Smooth muscle cell (in vitro differentiated cells): ENCODE results near the gene CORIN. TPM values are rescaled to one million over a fixed set of nuclear protein-coding genes. Genes with fewer than 3 reads are reported as not detected.
A peak's percentile ranks its signal among the peaks of the same experiment; 100 is the strongest.

Experiments
- DNase-seq: peaks from one replicate; lab custom pipeline; 2025; ENCODE audit not compliant: unreplicated experiment; lab: John Stamatoyannopoulos, UW
- H2AFZ ChIP-seq: fragments of 200-600 bp; sonication (generic); 2 replicates; pipeline ENCODE4 v1.6.0; 2016; ENCODE audit warnings: antibody characterized with exemption, low read depth, mild to moderate bottlenecking
- H3F3A ChIP-seq: fragments of 200-600 bp; sonication (generic); 2 replicates; pipeline ENCODE4 v1.6.0; 2017; ENCODE audit warnings: antibody characterized with exemption, low read depth
- H3K27ac ChIP-seq: fragments of 200-600 bp; sonication (generic); 2 replicates; pipeline ENCODE4 v1.5.1; 2016; ENCODE audit warnings: low read depth, mild to moderate bottlenecking
- H3K27me3 ChIP-seq: fragments of 200-600 bp; sonication (generic); 2 replicates; pipeline ENCODE4 v1.6.1; 2016; ENCODE audit warnings: low read depth, mild to moderate bottlenecking
- H3K36me3 ChIP-seq: fragments of 200-600 bp; sonication (generic); 2 replicates; pipeline ENCODE4 v1.5.1; 2016; ENCODE audit warnings: low read depth
- H3K4me1 ChIP-seq: fragments of 200-600 bp; sonication (generic); 2 replicates; pipeline ENCODE4 v1.5.1; 2016; ENCODE audit warnings: low read depth
- H3K4me2 ChIP-seq: fragments of 200-600 bp; sonication (generic); 2 replicates; pipeline ENCODE4 v1.6.0; 2016; ENCODE audit warnings: mild to moderate bottlenecking
- H3K4me3 ChIP-seq: fragments of 200-600 bp; sonication (generic); 2 replicates; pipeline ENCODE4 v1.5.1; 2016; ENCODE audit warnings: mild to moderate bottlenecking
- H3K79me2 ChIP-seq: fragments of 200-600 bp; sonication (generic); 2 replicates; pipeline ENCODE4 v1.6.0; 2016; ENCODE audit warnings: low read depth, mild to moderate bottlenecking
- H3K9ac ChIP-seq: fragments of 200-600 bp; sonication (generic); 2 replicates; pipeline ENCODE4 v1.6.0; 2016; ENCODE audit warnings: low read depth
- H3K9me3 ChIP-seq: fragments of 200-600 bp; sonication (generic); replicated peaks from 2 replicates; pipeline ENCODE4 v1.5.1; 2016; ENCODE audit warnings: low read depth
- H4K20me1 ChIP-seq: fragments of 200-600 bp; sonication (generic); 2 replicates; pipeline ENCODE4 v1.6.0; 2016; ENCODE audit warnings: low read depth
- WGBS: methylation state at CpG from one replicate; pipeline ENCODE4 v1.1.7; 2016; ENCODE audit warnings: low lambda C conversion rate; 5-methylcytosine and 5-hydroxymethylcytosine counted together
- polyA plus RNA-seq: library from polyadenylated mRNA; unstranded; fragments of >200 nt; fragmentation: Nextera tagmentation; extraction: Ambion mirVana; gene quantifications from 2 replicates; pipeline ENCODE4 v1.2.1, GENCODE V29; 2016
- total RNA-seq: library from RNA; depleted of rRNA; stranded (reverse); fragments of >200 nt; gene quantifications from 2 replicates; pipeline ENCODE4 v1.2.3, GENCODE V29; 2014
- TF ChIP-seq, protein P1 (sequence below): fragments of 200-600 bp; sonication (generic); IDR thresholded peaks from 2 replicates; pipeline ENCODE4 v1.5.1; 2017; ENCODE audit warnings: borderline replicate concordance, mild to moderate bottlenecking, antibody characterized with exemption; ENCODE audit not compliant: insufficient read depth, poor library complexity, severe bottlenecking

Gene CORIN
- total and polyA plus RNA-seq, 2 experiments from 2014 or later: 0.27 to 1.8 TPM

DNA sequence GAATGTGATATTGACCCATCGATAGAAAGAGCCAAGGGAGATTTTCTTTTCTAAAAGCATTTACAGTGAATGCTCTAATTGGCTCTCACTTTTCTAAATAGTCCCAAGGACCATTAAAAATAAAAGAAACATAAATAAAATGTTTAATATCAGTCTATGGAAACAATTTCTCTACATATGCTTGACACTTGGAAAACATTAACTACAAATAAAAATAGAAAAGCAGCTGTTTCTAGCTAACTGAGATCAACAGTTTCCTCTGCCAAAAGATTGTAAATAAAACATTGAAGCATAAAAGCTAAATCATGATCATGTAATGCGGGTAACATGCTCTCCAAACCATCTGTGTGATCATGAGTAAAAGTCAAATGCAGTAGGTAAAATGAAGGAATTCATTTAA lies 49.7 kb downstream of the CORIN start:
- Histone ChIP-seq H3K9ac (no peak overlapping the region), H3K4me3 (no peak overlapping the region), H3F3A (peaks cover 5% of the 10 kb centered on the region), H3K4me1 (peaks cover 6% of the 10 kb centered on the region), H3K36me3 (no peaks in the 10 kb centered on the region), H2AFZ (no peak overlapping the region), H4K20me1 (no peaks in the 10 kb centered on the region), H3K79me2 (no peaks in the 10 kb centered on the region), H3K9me3 (no peaks in the 10 kb centered on the region), H3K27me3 (no peaks in the 10 kb centered on the region), H3K4me2 (no peak overlapping the region), H3K27ac (no peak overlapping the region)
- 97% methylated on average over 2 of the region's 2 CpGs for WGBS
- TF ChIP-seq, protein P1, sequence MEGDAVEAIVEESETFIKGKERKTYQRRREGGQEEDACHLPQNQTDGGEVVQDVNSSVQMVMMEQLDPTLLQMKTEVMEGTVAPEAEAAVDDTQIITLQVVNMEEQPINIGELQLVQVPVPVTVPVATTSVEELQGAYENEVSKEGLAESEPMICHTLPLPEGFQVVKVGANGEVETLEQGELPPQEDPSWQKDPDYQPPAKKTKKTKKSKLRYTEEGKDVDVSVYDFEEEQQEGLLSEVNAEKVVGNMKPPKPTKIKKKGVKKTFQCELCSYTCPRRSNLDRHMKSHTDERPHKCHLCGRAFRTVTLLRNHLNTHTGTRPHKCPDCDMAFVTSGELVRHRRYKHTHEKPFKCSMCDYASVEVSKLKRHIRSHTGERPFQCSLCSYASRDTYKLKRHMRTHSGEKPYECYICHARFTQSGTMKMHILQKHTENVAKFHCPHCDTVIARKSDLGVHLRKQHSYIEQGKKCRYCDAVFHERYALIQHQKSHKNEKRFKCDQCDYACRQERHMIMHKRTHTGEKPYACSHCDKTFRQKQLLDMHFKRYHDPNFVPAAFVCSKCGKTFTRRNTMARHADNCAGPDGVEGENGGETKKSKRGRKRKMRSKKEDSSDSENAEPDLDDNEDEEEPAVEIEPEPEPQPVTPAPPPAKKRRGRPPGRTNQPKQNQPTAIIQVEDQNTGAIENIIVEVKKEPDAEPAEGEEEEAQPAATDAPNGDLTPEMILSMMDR: no peak
- DNase-seq: no peak

DNA sequence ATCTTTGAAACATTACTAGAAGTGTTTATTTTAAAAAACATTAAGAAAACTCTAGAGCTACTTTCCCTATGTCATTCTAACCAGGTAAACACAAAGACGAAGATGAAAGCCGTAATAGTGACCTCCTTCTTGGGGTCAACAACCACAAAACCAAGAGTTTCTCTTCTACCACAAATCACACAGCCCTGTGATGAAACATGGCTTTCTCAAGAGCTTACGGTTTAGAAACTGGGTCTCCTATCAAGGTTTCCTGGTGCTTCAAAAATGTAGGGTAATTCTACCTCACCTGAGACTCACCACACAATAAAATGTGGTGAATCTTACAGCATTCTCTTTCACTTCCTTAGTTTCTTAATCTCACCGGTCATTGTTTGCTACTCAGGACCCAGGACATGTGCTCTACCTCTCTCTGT lies 50.9 kb downstream of the CORIN start:
- no peaks in the 10 kb centered on the region for H3K9me3 ChIP-seq
- no peaks in the 10 kb centered on the region for H3K27me3 ChIP-seq
- H3K36me3 ChIP-seq: no peaks in the 10 kb centered on the region
- H2AFZ ChIP-seq: no peak overlapping the region
- WGBS: 88% methylated on average over 4 of the region's 4 CpGs
- no peaks in the 10 kb centered on the region for H4K20me1 ChIP-seq
- no peak overlapping the region for H3K4me3 ChIP-seq
- no peaks in the 10 kb centered on the region for H3K79me2 ChIP-seq
- no peak overlapping the region for H3K4me2 ChIP-seq
- TF ChIP-seq, protein P1: no peak
- H3K9ac ChIP-seq: no peak overlapping the region
- H3K4me1 ChIP-seq: no peaks in the 10 kb centered on the region
- peaks cover 5% of the 10 kb centered on the region for H3F3A ChIP-seq
- H3K27ac ChIP-seq: no peak overlapping the region
- DNase-seq: no peak

GRCh38 chr4:47785153-47785552 lies 52.7 kb downstream of the CORIN start:
- H3K27me3 ChIP-seq: no peaks in the 10 kb centered on the region
- H3K27ac ChIP-seq: peak overlapping the region; percentile 24
- no peak overlapping the region for H3K9ac ChIP-seq
- H3K79me2 ChIP-seq: no peaks in the 10 kb centered on the region
- H2AFZ ChIP-seq: peak overlapping the region; percentile 54
- TF ChIP-seq, protein P1: no peak
- peak overlapping the region; percentile 43 for H3K4me2 ChIP-seq
- H4K20me1 ChIP-seq: no peaks in the 10 kb centered on the region
- no peaks in the 10 kb centered on the region for H3K4me1 ChIP-seq
- no peaks in the 10 kb centered on the region for H3K9me3 ChIP-seq
- DNase-seq: no peak
- peaks cover 5% of the 10 kb centered on the region for H3F3A ChIP-seq
- 66% methylated on average over 3 of the region's 3 CpGs for WGBS
- H3K4me3 ChIP-seq: no peak overlapping the region
- no peaks in the 10 kb centered on the region for H3K36me3 ChIP-seq

- H4K20me1 ChIP-seq: no peaks in the 10 kb centered on the region
- no peak overlapping the region for H3K27ac ChIP-seq
- H3K9ac ChIP-seq: no peak overlapping the region
- H2AFZ ChIP-seq: no peak overlapping the region
- no peaks in the 10 kb centered on the region for H3K4me1 ChIP-seq
- peaks cover 5% of the 10 kb centered on the region for H3F3A ChIP-seq
- no peak overlapping the region for H3K4me3 ChIP-seq
- TF ChIP-seq, protein P1: no peak
- no peaks in the 10 kb centered on the region for H3K9me3 ChIP-seq
- no peaks in the 10 kb centered on the region for H3K79me2 ChIP-seq
- no peaks in the 10 kb centered on the region for H3K36me3 ChIP-seq
- no peaks in the 10 kb centered on the region for H3K27me3 ChIP-seq
- peak overlapping the region; percentile 43 for H3K4me2 ChIP-seq
- DNase-seq: no peak
Observed at GRCh38 chr4:47784222-47784621, 53.6 kb downstream of the CORIN start.
